HepG2 (cell line): Measurements from ENCODE around the gene MYO18A. TPM values are rescaled to one million over a fixed set of nuclear protein-coding genes. Genes with fewer than 3 reads are reported as not detected.

Source experiments
- CCDC6 ChIP-seq: sonication (generic); formaldehyde crosslinking; IDR thresholded peaks from 2 replicates; pipeline ENCODE4 v1.8.1; 2022; ENCODE audit warnings: mild to moderate bottlenecking, missing genetic modification reagents, moderate library complexity
- ELF1 ChIP-seq: sonication (generic); formaldehyde crosslinking; IDR thresholded peaks from 2 replicates; pipeline ENCODE4 v1.4.0; 2020; ENCODE audit warnings: missing genetic modification reagents
- HNF4A ChIP-seq: sonication (generic); formaldehyde crosslinking; IDR thresholded peaks from 2 replicates; pipeline ENCODE4 v1.4.0; 2020; ENCODE audit warnings: missing genetic modification reagents
- KDM2A ChIP-seq: sonication (generic); formaldehyde crosslinking; IDR thresholded peaks from 2 replicates; pipeline ENCODE4 v1.4.0; 2020; ENCODE audit warnings: low read depth, missing genetic modification reagents, borderline replicate concordance
- KMT2B ChIP-seq: IDR thresholded peaks from 2 replicates; pipeline ENCODE4 v1.6.1; 2016; ENCODE audit warnings: missing genetic modification reagents, missing compliant biosample characterization
- NAIF1 ChIP-seq: sonication (generic); formaldehyde crosslinking; IDR thresholded peaks from 2 replicates; pipeline ENCODE4 v1.5.0; 2020; ENCODE audit warnings: mild to moderate bottlenecking, missing genetic modification reagents, borderline replicate concordance
- NR1H2 ChIP-seq: sonication (generic); formaldehyde crosslinking; IDR thresholded peaks from 2 replicates; pipeline ENCODE4 v1.8.1; 2022; ENCODE audit warnings: low read depth, missing genetic modification reagents, borderline replicate concordance
- PATZ1 ChIP-seq: sonication (generic); formaldehyde crosslinking; IDR thresholded peaks from 2 replicates; pipeline ENCODE4 v1.4.0; 2020; ENCODE audit warnings: missing genetic modification reagents
- PAXIP1 ChIP-seq: sonication (generic); formaldehyde crosslinking; conservative IDR thresholded peaks from 2 replicates; pipeline ENCODE4 v1.4.0; 2020; ENCODE audit warnings: mild to moderate bottlenecking, missing genetic modification reagents, moderate library complexity
- SPEN ChIP-seq: sonication (generic); formaldehyde crosslinking; IDR thresholded peaks from 2 replicates; pipeline ENCODE4 v1.5.1; 2020; ENCODE audit warnings: low read depth, mild to moderate bottlenecking, missing genetic modification reagents
- SRY ChIP-seq: sonication (generic); formaldehyde crosslinking; IDR thresholded peaks from 2 replicates; pipeline ENCODE4 v1.8.0; 2022; ENCODE audit warnings: mild to moderate bottlenecking, missing genetic modification reagents
- TEF ChIP-seq: sonication (generic); formaldehyde crosslinking; IDR thresholded peaks from 2 replicates; pipeline ENCODE4 v1.5.0; 2020; ENCODE audit warnings: missing genetic modification reagents
- ZBTB43 ChIP-seq: sonication (generic); formaldehyde crosslinking; conservative IDR thresholded peaks from 2 replicates; pipeline ENCODE4 v1.4.0; 2020; ENCODE audit warnings: missing genetic modification reagents
- ZHX2 ChIP-seq, 2 experiments: sonication (generic) in 1 of 2; formaldehyde crosslinking in 1 of 2; IDR thresholded peaks; 2 replicates each; pipeline versions ENCODE4 v1.6.1 to v1.9.0; 2014 to 2022; ENCODE audit warnings: antibody characterized with exemption in 1 of 2, borderline replicate concordance in 1 of 2, inconsistent platforms in 1 of 2, low read depth in 1 of 2, missing genetic modification reagents in 1 of 2
- ZNF24 ChIP-seq: fragments of 450-650 bp; IDR thresholded peaks from 2 replicates; pipeline ENCODE4 v1.6.1; 2017; ENCODE audit warnings: antibody characterized with exemption, mild to moderate bottlenecking
- ZNF3 ChIP-seq: IDR thresholded peaks from 2 replicates; pipeline ENCODE4 v1.7.0; 2017; ENCODE audit warnings: inconsistent platforms
- ZNF335 ChIP-seq: sonication (generic); formaldehyde crosslinking; IDR thresholded peaks from 2 replicates; pipeline ENCODE4 v1.4.0; 2020; ENCODE audit warnings: missing genetic modification reagents
- polyA plus RNA-seq, 8 experiments: library from polyadenylated mRNA; depleted of rRNA in 3 of 8; stranded (reverse) in 7 of 8; unstranded in 1 of 8; fragments of >200 nt; fragmentation: Illumina TruSeq in 4 of 8; extraction: Trizol in 4 of 8; gene quantifications; 2 replicates each; pipeline versions ENCODE4 v1.2.1 to v1.2.3, GENCODE V29; 2011 to 2016; ENCODE audit warnings: low read depth in 4 of 8, missing spikeins in 1 of 8, mixed read lengths in 1 of 8; ENCODE audit not compliant: insufficient read depth in 1 of 8
- total RNA-seq, 5 experiments: library from RNA; depleted of rRNA; stranded (reverse); fragments of >200 nt; fragmentation: Illumina TruSeq; extraction: Trizol; gene quantifications; 2 replicates each; pipeline ENCODE4 v1.2.3, GENCODE V29; 2016; ENCODE audit warnings: low read depth in 1 of 5

The MYO18A gene
- total and polyA plus RNA-seq, 2 of the 13 experiments (the other 11 are each of a cell fraction or from before 2014, with no cell fraction given), result 16.8 to 24.8 TPM

- no peak for TF ChIP-seq ZHX2 (IDR thresholded peaks at IDR 0.05; ENCODE audit: low read depth)
- TF ChIP-seq ZHX2 (CRISPR knock-in tag; IDR thresholded peaks at IDR 0.05; ENCODE audit: borderline replicate concordance), result no peak
- peak; percentile 55 for TF ChIP-seq PATZ1
- no peak for TF ChIP-seq TEF
- no peak for TF ChIP-seq KDM2A
- no peak for TF ChIP-seq NAIF1 (CRISPR knock-in tag)
- no peak for TF ChIP-seq ZNF24
- TF ChIP-seq SRY (CRISPR knock-in tag), result no peak
- TF ChIP-seq SPEN (CRISPR knock-in tag), result no peak
- no peak for TF ChIP-seq ZBTB43 (CRISPR knock-in tag)
- TF ChIP-seq HNF4A, result peak; percentile 7; the same call in 1 of the 2 replicates
- no peak for TF ChIP-seq CCDC6 (CRISPR knock-in tag)
- TF ChIP-seq PAXIP1, result peak; percentile 36; the same call in 1 of the 2 replicates
- TF ChIP-seq ELF1 (CRISPR knock-in tag), result no peak
- TF ChIP-seq ZNF335 (CRISPR knock-in tag), result no peak
- no peak for TF ChIP-seq KMT2B (CRISPR knock-in tag)
- no peak for TF ChIP-seq NR1H2 (CRISPR knock-in tag)
- no peak for TF ChIP-seq ZNF3 (CRISPR knock-in tag)
These were observed 19.9 kb downstream of the MYO18A start (continued) for GRCh38 chr17:29160253-29160652.
